SK-N-SH treated with all-trans-retinoic acid at 6 μM for 48 hours (cell line): ENCODE measurements around the gene APOA5.

ENCODE experiments used
- ATAC-seq: fragments of 200-7000 bp; cut with Tn5 transposase; 3 replicates; pipeline ENCODE4 v1.9.1; 2020; ENCODE audit warnings: mild to moderate bottlenecking, moderate library complexity
- ARNTL ChIP-seq: fragments of 450-650 bp; formaldehyde crosslinking; IDR thresholded peaks from 2 replicates; pipeline ENCODE4 v1.5.0; 2020; ENCODE audit warnings: low read depth, mild to moderate bottlenecking, moderate library complexity, borderline replicate concordance
- BACH2 ChIP-seq: fragments of 250-450 bp; sonication (Bioruptor Pico); IDR thresholded peaks from 2 replicates; pipeline ENCODE4 v1.9.0; 2021; ENCODE audit warnings: mild to moderate bottlenecking, borderline replicate concordance
- CREB5 ChIP-seq: fragments of 250-450 bp; sonication (Bioruptor Pico); IDR thresholded peaks from 2 replicates; pipeline ENCODE4 v1.5.1; 2020; ENCODE audit warnings: low read depth, mild to moderate bottlenecking, moderate library complexity
- CSDC2 ChIP-seq: fragments of 250-450 bp; sonication (Bioruptor Pico); IDR thresholded peaks from 2 replicates; pipeline ENCODE4 v1.5.0; 2020; ENCODE audit warnings: mild to moderate bottlenecking, moderate library complexity
- CSRNP3 ChIP-seq: fragments of 250-450 bp; sonication (Bioruptor Pico); IDR thresholded peaks from 2 replicates; pipeline ENCODE4 v1.5.1; 2021; ENCODE audit warnings: mild to moderate bottlenecking, moderate library complexity
- ESRRG ChIP-seq: fragments of 250-450 bp; sonication (Bioruptor Pico); IDR thresholded peaks from 2 replicates; pipeline ENCODE4 v1.6.1; 2021; ENCODE audit warnings: mild to moderate bottlenecking
- GLIS3 ChIP-seq: fragments of 250-450 bp; sonication (Bioruptor Pico); IDR thresholded peaks from 2 replicates; pipeline ENCODE4 v1.5.0; 2020; ENCODE audit warnings: mild to moderate bottlenecking, moderate library complexity
- ISL1 ChIP-seq: fragments of 250-450 bp; sonication (Bioruptor Pico); IDR thresholded peaks from 2 replicates; pipeline ENCODE4 v2.1.2; 2022; ENCODE audit warnings: mild to moderate bottlenecking, moderate library complexity
- OSR1 ChIP-seq: fragments of 250-450 bp; sonication (Bioruptor Pico); IDR thresholded peaks from 2 replicates; pipeline ENCODE4 v1.8.0; 2022; ENCODE audit warnings: moderate library complexity, mild to moderate bottlenecking, inconsistent platforms
- PATZ1 ChIP-seq: fragments of 250-450 bp; sonication (Bioruptor Pico); IDR thresholded peaks from 2 replicates; pipeline ENCODE4 v1.8.0; 2020; ENCODE audit warnings: mild to moderate bottlenecking, moderate library complexity, borderline replicate concordance
- POU6F1 ChIP-seq: fragments of 250-450 bp; sonication (Bioruptor Pico); IDR thresholded peaks from 2 replicates; pipeline ENCODE4 v1.8.0; 2021; ENCODE audit warnings: low read depth, mild to moderate bottlenecking, moderate library complexity, borderline replicate concordance
- PPARA ChIP-seq: fragments of 250-450 bp; sonication (Bioruptor Pico); IDR thresholded peaks from 2 replicates; pipeline ENCODE4 v1.5.0; 2020; ENCODE audit warnings: mild to moderate bottlenecking, borderline replicate concordance
- RARB ChIP-seq: fragments of 250-450 bp; sonication (Bioruptor Pico); IDR thresholded peaks from 2 replicates; pipeline ENCODE4 v1.8.0; 2021; ENCODE audit warnings: mild to moderate bottlenecking, moderate library complexity
- SNAI2 ChIP-seq: fragments of 250-450 bp; sonication (Bioruptor Pico); IDR thresholded peaks from 2 replicates; pipeline ENCODE4 v1.5.0; 2020; ENCODE audit warnings: mild to moderate bottlenecking, moderate library complexity
- TCF4 ChIP-seq: fragments of 250-450 bp; sonication (Bioruptor Pico); IDR thresholded peaks from 2 replicates; pipeline ENCODE4 v1.8.0; 2021; ENCODE audit warnings: mild to moderate bottlenecking, moderate library complexity, borderline replicate concordance
- TOX ChIP-seq: fragments of 250-450 bp; sonication (Bioruptor Pico); IDR thresholded peaks from 2 replicates; pipeline ENCODE4 v1.8.0; 2021; ENCODE audit warnings: mild to moderate bottlenecking, moderate library complexity, borderline replicate concordance
- TSHZ2 ChIP-seq: fragments of 250-450 bp; sonication (Bioruptor Pico); IDR thresholded peaks from 2 replicates; pipeline ENCODE4 v1.5.0; 2020; ENCODE audit warnings: mild to moderate bottlenecking, moderate library complexity
- ZC3H10 ChIP-seq: fragments of 250-450 bp; sonication (Bioruptor Pico); IDR thresholded peaks from 2 replicates; pipeline ENCODE4 v1.5.1; 2021; ENCODE audit warnings: mild to moderate bottlenecking, moderate library complexity
- ZFP3 ChIP-seq: fragments of 250-450 bp; sonication (Bioruptor Pico); IDR thresholded peaks from 2 replicates; pipeline ENCODE4 v1.5.0; 2020; ENCODE audit warnings: mild to moderate bottlenecking, moderate library complexity
- ZFP30 ChIP-seq: fragments of 450-650 bp; formaldehyde crosslinking; IDR thresholded peaks from 2 replicates; pipeline ENCODE4 v1.5.0; 2022; ENCODE audit warnings: mild to moderate bottlenecking, moderate library complexity
- ZNF565 ChIP-seq: fragments of 450-650 bp; formaldehyde crosslinking; conservative IDR thresholded peaks from 2 replicates; pipeline ENCODE4 v1.5.0; 2020; ENCODE audit warnings: low read depth, mild to moderate bottlenecking, moderate library complexity
- ZNF70 ChIP-seq: fragments of 450-650 bp; formaldehyde crosslinking; IDR thresholded peaks from 2 replicates; pipeline ENCODE4 v1.5.0; 2020; ENCODE audit warnings: mild to moderate bottlenecking, moderate library complexity
- ZNF8 ChIP-seq: fragments of 450-650 bp; formaldehyde crosslinking; IDR thresholded peaks from 2 replicates; pipeline ENCODE4 v1.5.0; 2020; ENCODE audit warnings: mild to moderate bottlenecking, moderate library complexity

Gene APOA5

GRCh38 chr11:116825434-116825833 lies 33.8 kb upstream of the APOA5 start:
- ATAC-seq: no peak
- TF ChIP-seq BACH2 (CRISPR knock-in tag) (no peak), TSHZ2 (CRISPR knock-in tag) (no peak), RARB (no peak), ISL1 (CRISPR knock-in tag) (no peak), ZFP30 (CRISPR knock-in tag) (no peak), ZC3H10 (CRISPR knock-in tag) (no peak), CREB5 (CRISPR knock-in tag) (no peak), TOX (no peak), ZNF70 (CRISPR knock-in tag) (no peak), CSRNP3 (CRISPR knock-in tag) (no peak), ZFP3 (CRISPR knock-in tag) (no peak), ARNTL (CRISPR knock-in tag) (no peak), ESRRG (CRISPR knock-in tag) (no peak), GLIS3 (CRISPR knock-in tag) (no peak), CSDC2 (CRISPR knock-in tag) (no peak), POU6F1 (CRISPR knock-in tag) (no peak), PPARA (no peak), TCF4 (CRISPR knock-in tag) (no peak), ZNF565 (CRISPR knock-in tag) (no peak)

GRCh38 chr11:116823031-116823843 lies 31.6 kb upstream of the APOA5 start, which contains the start of gene APOA4:
TSS of gene APOA4 (minus strand) at chr11:116823304. CDS start at chr11:116823191, 113 bp downstream.
- no peak for ATAC-seq
- no peak for TF ChIP-seq ESRRG (CRISPR knock-in tag)
- no peak for TF ChIP-seq ZFP30 (CRISPR knock-in tag)
- no peak for TF ChIP-seq OSR1
- no peak for TF ChIP-seq PPARA
- TF ChIP-seq ZNF565 (CRISPR knock-in tag): no peak
- TF ChIP-seq ARNTL (CRISPR knock-in tag): no peak
- no peak for TF ChIP-seq CSDC2 (CRISPR knock-in tag)
- no peak for TF ChIP-seq RARB
- TF ChIP-seq ZNF8 (CRISPR knock-in tag): no peak
- TF ChIP-seq ZNF70 (CRISPR knock-in tag): no peak
- no peak for TF ChIP-seq GLIS3 (CRISPR knock-in tag)
- no peak for TF ChIP-seq PATZ1
- no peak for TF ChIP-seq TSHZ2 (CRISPR knock-in tag)
- TF ChIP-seq ISL1 (CRISPR knock-in tag): no peak
- TF ChIP-seq SNAI2 (CRISPR knock-in tag): no peak
- no peak for TF ChIP-seq ZFP3 (CRISPR knock-in tag)
- no peak for TF ChIP-seq CSRNP3 (CRISPR knock-in tag)
- TF ChIP-seq BACH2 (CRISPR knock-in tag): no peak
